Jurkat, Clone E6-1 (cell line): ENCODE data around the gene AGBL4.
"Not testable (repeated sequence)": the region's sequence is repeated elsewhere in the genome, so short reads cannot be mapped to it uniquely, and the experiment has no call there.

ENCODE experiments used
- DNase-seq: peaks from one replicate; pipeline ENCODE4 v3.0.0-alpha.2; 2011; ENCODE audit warnings: low read depth, low spot score
- H3K4me3 ChIP-seq: 2 replicates; pipeline ENCODE4 v1.5.1; 2011; ENCODE audit warnings: mild to moderate bottlenecking, low read length, control low read depth, moderate library complexity

Gene AGBL4

GRCh38 chr1:48526008-48526710, 1497.6 kb downstream of the AGBL4 start:
- DNase-seq, result no peak

GRCh38 chr1:48524892-48525467, 1498.8 kb downstream of the AGBL4 start:
- no peak for DNase-seq
- no peak overlapping the region for H3K4me3 ChIP-seq

More at GRCh38 chr1:48526008-48526710, 1497.6 kb downstream of the AGBL4 start:
- H3K4me3 ChIP-seq, result no peak overlapping the region

DNA sequence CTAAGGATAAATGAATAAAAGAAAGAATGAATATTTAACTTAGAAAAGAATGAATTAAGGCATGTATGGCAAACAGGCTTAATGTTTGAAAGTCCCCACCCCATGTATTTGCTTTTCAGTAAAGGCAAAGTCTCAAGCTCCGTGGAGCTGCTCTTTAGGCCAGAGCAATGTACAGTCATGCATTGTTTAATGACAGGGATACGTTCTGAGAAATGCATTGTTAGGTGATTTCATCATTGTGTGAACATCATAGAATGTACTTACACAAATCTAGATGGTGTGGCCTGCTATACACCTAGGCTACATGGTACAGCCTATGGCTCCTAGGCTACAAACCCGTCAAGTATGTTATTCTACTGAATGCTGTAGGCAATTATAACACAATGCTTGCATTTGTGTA, 1500.2 kb downstream of the AGBL4 start:
- DNase-seq, result no peak
- H3K4me3 ChIP-seq, result no peak overlapping the region

- peak; percentile 57 for DNase-seq
- not testable (repeated sequence) for H3K4me3 ChIP-seq
These were observed 1503.9 kb downstream of the AGBL4 start for GRCh38 chr1:48519896-48520295.

DNA sequence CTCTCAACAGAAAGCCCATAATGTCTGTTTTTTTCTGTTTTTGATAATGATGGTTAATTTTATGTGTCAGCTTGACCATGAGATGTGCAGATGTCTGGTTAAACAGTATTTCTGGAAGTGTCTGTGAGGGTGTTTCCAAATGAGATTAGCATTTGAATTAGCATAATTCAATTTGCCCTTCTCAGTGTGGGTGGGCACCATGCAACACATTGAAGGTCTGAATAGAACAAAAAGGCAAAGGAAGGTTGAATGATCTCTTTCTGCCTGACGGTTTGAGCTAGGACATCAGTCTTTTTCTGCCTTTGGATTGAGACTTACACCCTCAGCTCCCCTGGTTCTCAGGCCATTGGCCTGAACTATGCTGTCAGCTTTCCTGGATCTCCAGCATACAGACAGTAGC, 1516.9 kb downstream of the AGBL4 start:
- DNase-seq, result no peak
- H3K4me3 ChIP-seq, result no peak overlapping the region

GRCh38 chr1:48500541-48501450, 1523.0 kb downstream of the AGBL4 start:
- H3K4me3 ChIP-seq, result no peak overlapping the region
- DNase-seq, result no peak

GRCh38 chr1:48499211-48499735, 1524.5 kb downstream of the AGBL4 start:
- DNase-seq, result no peak
- no peak overlapping the region for H3K4me3 ChIP-seq

- no peak overlapping the region for H3K4me3 ChIP-seq
- DNase-seq, result peak; percentile 58
These were observed 1525.5 kb downstream of the AGBL4 start for GRCh38 chr1:48498096-48498791.

DNA sequence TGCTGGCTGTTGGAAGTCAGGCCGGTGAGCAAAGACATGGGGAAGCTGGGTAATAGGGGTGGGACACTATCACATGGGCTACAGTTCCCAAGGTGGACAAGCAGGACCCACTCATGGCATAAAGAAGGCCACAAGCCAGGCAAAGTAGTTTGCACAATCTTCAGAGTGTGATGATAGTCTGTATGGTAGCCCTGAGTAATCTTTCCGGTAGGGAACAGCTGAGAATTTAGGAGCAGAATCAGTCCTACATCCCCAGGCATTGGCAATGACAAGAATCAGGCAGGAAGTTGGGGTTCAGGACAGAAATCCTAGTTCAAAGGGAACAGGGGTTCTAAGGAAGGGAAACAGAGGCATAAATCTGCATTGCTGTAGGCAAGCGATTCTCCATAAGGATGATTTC, 1527.8 kb downstream of the AGBL4 start:
- no peak overlapping the region for H3K4me3 ChIP-seq
- DNase-seq, result no peak

- no peak overlapping the region for H3K4me3 ChIP-seq
- no peak for DNase-seq
These were observed 1528.6 kb downstream of the AGBL4 start for GRCh38 chr1:48495166-48495565.

DNA sequence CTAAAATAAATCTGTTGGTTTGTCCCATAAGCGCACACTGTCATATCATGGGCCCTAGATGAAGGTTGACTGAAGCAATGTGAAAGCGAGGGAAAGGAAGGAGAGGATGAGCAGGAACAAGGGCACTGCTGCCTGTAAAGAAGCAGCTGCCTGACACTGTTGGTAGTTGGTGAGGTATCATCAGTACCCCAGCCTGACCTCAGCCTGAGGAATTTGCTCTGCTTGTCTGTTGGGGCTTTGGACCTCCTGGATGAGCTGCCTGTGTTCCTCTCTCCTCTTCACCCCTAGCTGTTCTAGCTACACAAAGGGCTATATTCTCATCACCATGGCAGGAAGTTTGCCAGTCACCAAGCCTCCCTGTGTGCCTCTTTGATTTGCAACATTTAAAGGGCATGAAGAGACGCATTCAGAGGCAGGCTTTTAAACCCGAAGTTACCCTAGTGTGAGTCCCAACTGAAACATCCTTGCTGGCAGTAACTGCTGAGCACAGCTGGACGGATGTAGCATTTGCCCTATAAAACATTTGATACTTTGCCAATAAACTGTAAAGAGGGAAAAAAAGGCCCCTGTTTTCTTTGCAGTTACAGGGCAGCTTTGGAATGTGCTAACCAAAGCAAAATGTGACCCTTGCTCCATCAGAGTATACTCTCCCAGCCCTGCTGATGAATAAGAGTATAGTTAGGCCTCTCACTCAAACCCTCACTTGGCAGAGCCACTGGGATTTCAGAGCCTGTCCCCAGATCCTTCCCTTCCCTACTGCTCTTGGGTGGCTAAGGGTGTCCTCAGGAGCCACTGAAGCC, 1529.6 kb downstream of the AGBL4 start:
- no peak overlapping the region for H3K4me3 ChIP-seq
- peak; percentile 37 for DNase-seq

- no peak for DNase-seq
- no peak overlapping the region for H3K4me3 ChIP-seq
These were observed 1530.7 kb downstream of the AGBL4 start for GRCh38 chr1:48493041-48493440.

GRCh38 chr1:48492392-48492791, 1531.4 kb downstream of the AGBL4 start:
- no peak for DNase-seq

DNA sequence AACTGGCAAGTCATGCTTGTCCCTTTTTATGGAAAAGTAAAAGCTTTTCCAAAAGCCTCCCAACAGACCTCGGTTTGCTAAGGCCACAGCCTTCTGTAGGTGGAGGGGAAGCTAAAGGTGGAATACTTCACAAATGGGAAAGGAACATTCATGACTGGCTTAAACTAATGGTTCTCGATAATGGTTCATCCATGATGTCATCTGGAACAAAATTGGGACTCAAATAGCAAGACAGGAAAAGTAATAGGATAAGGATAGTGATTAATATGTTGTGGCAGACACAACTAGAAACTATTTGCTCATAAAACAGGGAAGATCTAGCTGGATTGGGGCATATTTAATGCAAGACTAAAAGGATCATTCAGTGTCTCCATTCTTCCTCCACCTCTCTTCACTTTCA, 1535.0 kb downstream of the AGBL4 start:
- DNase-seq, result no peak
- H3K4me3 ChIP-seq, result no peak overlapping the region

More at GRCh38 chr1:48492392-48492791, 1531.4 kb downstream of the AGBL4 start:
- no peak overlapping the region for H3K4me3 ChIP-seq
